Mucosa of rectum (tissue), 2 donors: Measurements from ENCODE around the gene EPHA3.

Experiments
- H3K27ac ChIP-seq, 2 donors: one replicate each; pipeline ENCODE4 v1.7.0; 2013; ENCODE audit warnings: inconsistent platforms in 2 of 2, low read depth in 2 of 2, low read length in 2 of 2
- H3K27me3 ChIP-seq, 2 donors: one replicate each; pipeline ENCODE4 v1.7.0; 2013; ENCODE audit warnings: low read length in 2 of 2; ENCODE audit not compliant: control insufficient read depth in 2 of 2, insufficient read depth in 2 of 2
- H3K36me3 ChIP-seq, 2 donors: one replicate each; pipeline ENCODE4 v1.7.0; 2013; ENCODE audit warnings: low read length in 2 of 2; ENCODE audit not compliant: control insufficient read depth in 2 of 2, insufficient read depth in 2 of 2
- H3K4me1 ChIP-seq, 2 donors: one replicate each; pipeline ENCODE4 v1.7.0; 2013; ENCODE audit warnings: low read length in 2 of 2, mild to moderate bottlenecking in 1 of 2; ENCODE audit not compliant: control insufficient read depth in 2 of 2, insufficient read depth in 2 of 2
- H3K4me3 ChIP-seq, 2 donors: one replicate each; pipeline ENCODE4 v1.7.0; 2013; ENCODE audit warnings: low read length in 2 of 2
- H3K9ac ChIP-seq, 2 donors: one replicate each; pipeline ENCODE4 v1.7.0; 2013; ENCODE audit warnings: low read length in 2 of 2, low read depth in 1 of 2, mild to moderate bottlenecking in 1 of 2
- H3K9me3 ChIP-seq, 2 donors: one replicate each; pipeline ENCODE4 v1.7.0; 2013; ENCODE audit warnings: low read length in 2 of 2; ENCODE audit not compliant: control insufficient read depth in 2 of 2
- donor health status: healthy.
- donor health status: Normal muscosa, but diverticular disease.

EPHA3 gene

GRCh38 chr3:89139870-89140269, 32.4 kb downstream of the EPHA3 start:
- H3K27ac ChIP-seq: no peak overlapping the region
- no peak overlapping the region for H3K9ac ChIP-seq
- no peaks in the 10 kb centered on the region for H3K27me3 ChIP-seq
- H3K4me1 ChIP-seq: no peaks in the 10 kb centered on the region
- no peaks in the 10 kb centered on the region for H3K36me3 ChIP-seq
- no peak overlapping the region for H3K4me3 ChIP-seq
- no peaks in the 10 kb centered on the region for H3K9me3 ChIP-seq

GRCh38 chr3:89144080-89144479, 36.7 kb downstream of the EPHA3 start:
- Histone ChIP-seq H3K9me3 (no peaks in the 10 kb centered on the region), H3K36me3 (no peaks in the 10 kb centered on the region), H3K4me3 (no peak overlapping the region), H3K4me1 (no peaks in the 10 kb centered on the region), H3K9ac (no peak overlapping the region), H3K27ac (no peak overlapping the region), H3K27me3 (no peaks in the 10 kb centered on the region)

DNA sequence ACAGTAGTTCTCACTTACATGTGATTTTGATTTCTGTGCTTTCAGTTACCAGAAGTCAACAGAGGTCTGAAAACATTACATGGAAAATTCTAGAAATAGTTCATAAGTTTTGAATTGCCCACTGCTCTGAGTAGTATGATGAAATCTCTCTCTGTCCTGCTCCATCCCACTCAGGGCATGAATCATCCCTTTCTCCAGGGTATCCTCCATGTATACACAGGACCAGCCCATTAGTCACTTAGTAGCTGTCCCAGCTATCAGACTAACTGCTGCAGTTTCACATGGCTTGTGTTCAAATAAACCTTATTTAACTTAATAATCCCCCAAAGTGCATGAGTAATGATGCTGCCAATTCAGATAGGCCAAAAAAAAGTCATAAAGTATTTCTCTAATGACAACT, 38.6 kb downstream of the EPHA3 start:
- Histone ChIP-seq H3K4me1 (no peaks in the 10 kb centered on the region), H3K4me3 (no peak overlapping the region), H3K9ac (no peak overlapping the region), H3K27ac (no peak overlapping the region), H3K36me3 (no peaks in the 10 kb centered on the region), H3K27me3 (no peaks in the 10 kb centered on the region), H3K9me3 (no peaks in the 10 kb centered on the region)

GRCh38 chr3:89154416-89154815, 47.0 kb downstream of the EPHA3 start:
- H3K9ac ChIP-seq: no peak overlapping the region
- H3K27me3 ChIP-seq: no peaks in the 10 kb centered on the region
- no peak overlapping the region for H3K27ac ChIP-seq
- no peak overlapping the region for H3K4me3 ChIP-seq
- H3K4me1 ChIP-seq: no peaks in the 10 kb centered on the region
- no peaks in the 10 kb centered on the region for H3K36me3 ChIP-seq
- H3K9me3 ChIP-seq: no peaks in the 10 kb centered on the region

GRCh38 chr3:89155811-89156210, 48.4 kb downstream of the EPHA3 start:
- Histone ChIP-seq H3K27me3 (no peaks in the 10 kb centered on the region), H3K36me3 (no peaks in the 10 kb centered on the region), H3K4me3 (peak overlapping the region in 1 of 2 donors; percentile 14), H3K4me1 (no peaks in the 10 kb centered on the region), H3K27ac (no peak overlapping the region), H3K9ac (no peak overlapping the region), H3K9me3 (no peaks in the 10 kb centered on the region)

- H3K9me3 ChIP-seq: no peaks in the 10 kb centered on the region
- H3K4me1 ChIP-seq: no peaks in the 10 kb centered on the region
- H3K27me3 ChIP-seq: no peaks in the 10 kb centered on the region
- H3K9ac ChIP-seq: no peak overlapping the region
- H3K27ac ChIP-seq: no peak overlapping the region
- no peaks in the 10 kb centered on the region for H3K36me3 ChIP-seq
- H3K4me3 ChIP-seq: no peak overlapping the region
These were observed 50.2 kb downstream of the EPHA3 start for GRCh38 chr3:89157575-89157974.

- Histone ChIP-seq H3K4me3 (no peak overlapping the region), H3K27ac (no peak overlapping the region), H3K4me1 (no peaks in the 10 kb centered on the region), H3K9ac (no peak overlapping the region), H3K9me3 (no peaks in the 10 kb centered on the region), H3K36me3 (no peaks in the 10 kb centered on the region), H3K27me3 (no peaks in the 10 kb centered on the region)
These were observed 52.2 kb downstream of the EPHA3 start for GRCh38 chr3:89159605-89160004.

DNA sequence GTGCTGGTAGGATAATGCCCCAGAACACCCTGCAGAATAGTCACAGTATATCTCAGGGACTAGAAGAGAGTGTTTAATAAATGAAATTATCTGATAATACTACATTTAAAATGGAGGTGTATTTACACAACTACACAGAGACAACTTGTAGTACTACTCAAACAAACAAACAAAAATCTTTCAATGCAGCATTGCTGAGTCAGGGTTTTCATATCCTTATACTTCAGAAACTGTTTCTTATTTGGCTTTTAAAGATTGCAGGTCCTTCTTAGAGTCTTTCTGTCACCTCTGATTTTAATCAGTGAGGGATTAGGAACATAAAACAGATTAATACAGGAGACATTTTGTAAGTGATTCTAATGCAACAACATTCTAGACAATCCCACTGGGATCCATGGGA, 57.4 kb downstream of the EPHA3 start:
- H3K27ac ChIP-seq: no peak overlapping the region
- no peaks in the 10 kb centered on the region for H3K27me3 ChIP-seq
- H3K9me3 ChIP-seq: no peaks in the 10 kb centered on the region
- no peaks in the 10 kb centered on the region for H3K4me1 ChIP-seq
- no peaks in the 10 kb centered on the region for H3K36me3 ChIP-seq
- no peak overlapping the region for H3K4me3 ChIP-seq
- no peak overlapping the region for H3K9ac ChIP-seq

DNA sequence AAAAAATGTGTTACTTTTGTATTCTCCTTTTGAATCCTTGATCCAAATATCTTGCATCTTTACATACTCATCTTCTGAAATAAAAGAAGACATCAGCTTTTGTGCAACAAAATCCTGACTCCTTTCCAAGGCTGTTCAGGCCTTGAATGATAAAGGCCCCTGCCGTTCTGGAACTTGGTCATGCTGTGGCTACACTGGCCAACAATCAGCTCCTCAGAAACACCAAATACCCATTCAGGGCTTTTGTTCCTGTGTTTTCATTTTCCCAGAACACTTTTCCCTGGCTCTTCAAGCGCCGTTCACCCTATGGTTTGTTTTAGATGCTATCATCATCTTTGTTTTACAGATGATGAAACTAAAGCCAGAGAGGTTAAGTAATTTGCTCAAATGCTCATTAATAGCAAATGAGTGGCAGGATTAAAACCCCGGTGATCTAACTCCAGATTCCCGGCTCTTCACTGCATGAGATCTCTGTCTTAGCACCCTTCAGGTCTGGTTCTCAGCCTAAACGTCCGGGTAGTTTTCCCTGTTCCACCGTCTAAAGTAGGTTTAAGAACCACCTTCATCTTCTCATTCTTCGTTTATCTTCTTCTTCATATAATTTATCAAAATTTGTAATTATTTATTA, 58.3 kb downstream of the EPHA3 start:
- Histone ChIP-seq H3K27ac (no peak overlapping the region), H3K9ac (no peak overlapping the region), H3K4me1 (no peaks in the 10 kb centered on the region), H3K9me3 (no peaks in the 10 kb centered on the region), H3K36me3 (no peaks in the 10 kb centered on the region), H3K27me3 (no peaks in the 10 kb centered on the region), H3K4me3 (no peak overlapping the region)

- Histone ChIP-seq H3K4me1 (no peaks in the 10 kb centered on the region), H3K27me3 (no peaks in the 10 kb centered on the region), H3K27ac (no peak overlapping the region), H3K4me3 (no peak overlapping the region), H3K36me3 (no peaks in the 10 kb centered on the region), H3K9ac (no peak overlapping the region), H3K9me3 (no peaks in the 10 kb centered on the region)
These were observed 64.5 kb downstream of the EPHA3 start for GRCh38 chr3:89171687-89172545.
